ENCODE measurements around the gene FAM156A.
"Not testable (repeated sequence)": the region's sequence is repeated elsewhere in the genome, so short reads cannot be mapped to it uniquely, and the experiment has no call there.

DNA sequence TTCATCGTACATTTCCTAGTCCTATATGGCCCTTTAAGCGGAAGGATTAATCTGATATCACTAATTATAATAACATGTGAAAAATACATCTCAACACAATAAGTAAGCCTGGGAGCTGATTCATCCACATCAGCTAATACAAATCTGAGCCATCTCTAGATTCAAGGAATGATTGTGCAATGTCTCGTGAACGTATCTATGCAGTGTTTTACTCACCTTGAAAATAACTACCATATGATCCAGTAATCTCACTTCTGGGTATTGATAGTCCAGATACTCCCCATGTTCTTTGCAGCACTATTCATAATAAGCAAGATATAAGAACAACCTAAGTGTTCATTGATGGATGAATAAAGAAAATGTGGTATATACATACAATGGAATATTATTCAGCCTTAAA lies 17.6 kb downstream of the FAM156A start:
- TF ChIP-seq EP300, POLR2A, POLR2AphosphoS5 (IDR thresholded peaks at IDR 0.05): not testable (repeated sequence)
- TF ChIP-seq, protein P1, sequence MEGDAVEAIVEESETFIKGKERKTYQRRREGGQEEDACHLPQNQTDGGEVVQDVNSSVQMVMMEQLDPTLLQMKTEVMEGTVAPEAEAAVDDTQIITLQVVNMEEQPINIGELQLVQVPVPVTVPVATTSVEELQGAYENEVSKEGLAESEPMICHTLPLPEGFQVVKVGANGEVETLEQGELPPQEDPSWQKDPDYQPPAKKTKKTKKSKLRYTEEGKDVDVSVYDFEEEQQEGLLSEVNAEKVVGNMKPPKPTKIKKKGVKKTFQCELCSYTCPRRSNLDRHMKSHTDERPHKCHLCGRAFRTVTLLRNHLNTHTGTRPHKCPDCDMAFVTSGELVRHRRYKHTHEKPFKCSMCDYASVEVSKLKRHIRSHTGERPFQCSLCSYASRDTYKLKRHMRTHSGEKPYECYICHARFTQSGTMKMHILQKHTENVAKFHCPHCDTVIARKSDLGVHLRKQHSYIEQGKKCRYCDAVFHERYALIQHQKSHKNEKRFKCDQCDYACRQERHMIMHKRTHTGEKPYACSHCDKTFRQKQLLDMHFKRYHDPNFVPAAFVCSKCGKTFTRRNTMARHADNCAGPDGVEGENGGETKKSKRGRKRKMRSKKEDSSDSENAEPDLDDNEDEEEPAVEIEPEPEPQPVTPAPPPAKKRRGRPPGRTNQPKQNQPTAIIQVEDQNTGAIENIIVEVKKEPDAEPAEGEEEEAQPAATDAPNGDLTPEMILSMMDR (IDR thresholded peaks at IDR 0.05), result not testable (repeated sequence)
